Measurements from ENCODE around the gene TPI1.
"Not testable (repeated sequence)": the region's sequence is repeated elsewhere in the genome, so short reads cannot be mapped to it uniquely, and the experiment has no call there.

- TF ChIP-seq CTCF (IDR thresholded peaks at IDR 0.05); POLR2A (IDR thresholded peaks at IDR 0.05); POLR2AphosphoS5 (IDR thresholded peaks at IDR 0.05; ENCODE audit: insufficient read depth in 1 of 2, low read depth in 1 of 2): not testable (repeated sequence)
Observed at GRCh38 chr12:6889775-6890573, 22.6 kb downstream of the TPI1 start.

Data from vagina (tissue), 2 donors.